SKM-1 (cell line): Measurements from ENCODE around the gene MRPS9.
A peak's percentile ranks its signal among the peaks of the same experiment; 100 is the strongest.

Experiments
- DNase-seq: peaks from one replicate; lab custom pipeline; 2025; ENCODE audit not compliant: unreplicated experiment; lab: John Stamatoyannopoulos, UW

MRPS9 gene

GRCh38 chr2:105037572-105038382 is at the start of gene MRPS9:
MRPS9 (plus strand) TSS chr2:105038069; CDS start chr2:105038093, 24 bp downstream.
- DNase-seq: peak; percentile 94

GRCh38 chr2:105005181-105005951 is 32.5 kb upstream of the MRPS9 start:
- DNase-seq: no peak

- no peak for DNase-seq
Observed at GRCh38 chr2:105007367-105007766, 30.5 kb upstream of the MRPS9 start.

- no peak for DNase-seq
Observed at GRCh38 chr2:105032476-105032875, 5.4 kb upstream of the MRPS9 start.

- no peak for DNase-seq
Observed at GRCh38 chr2:105034170-105034569, 3.7 kb upstream of the MRPS9 start.

GRCh38 chr2:105038383-105039061 is 653 bp downstream of the MRPS9 start:
- DNase-seq: no peak

- no peak for DNase-seq
Observed at GRCh38 chr2:105039559-105039958, 1.7 kb downstream of the MRPS9 start.

GRCh38 chr2:105042189-105042588 is 4.3 kb downstream of the MRPS9 start:
- no peak for DNase-seq

GRCh38 chr2:105052773-105053172 is 14.9 kb downstream of the MRPS9 start:
- no peak for DNase-seq

GRCh38 chr2:105055613-105056012 is 17.7 kb downstream of the MRPS9 start:
- DNase-seq: no peak

- DNase-seq: no peak
Observed at GRCh38 chr2:105056245-105056644, 18.4 kb downstream of the MRPS9 start.

- no peak for DNase-seq
Observed at GRCh38 chr2:105057005-105057404, 19.1 kb downstream of the MRPS9 start.

- DNase-seq: no peak
Observed at GRCh38 chr2:105061560-105061959, 23.7 kb downstream of the MRPS9 start.

- DNase-seq: no peak
Observed at GRCh38 chr2:105062158-105062557, 24.3 kb downstream of the MRPS9 start.

GRCh38 chr2:105068387-105068786 is 30.5 kb downstream of the MRPS9 start:
- DNase-seq: no peak

- no peak for DNase-seq
Observed at GRCh38 chr2:105068875-105069274, 31.0 kb downstream of the MRPS9 start.

GRCh38 chr2:105070010-105070865 is 32.4 kb downstream of the MRPS9 start:
- no peak for DNase-seq

- no peak for DNase-seq
Observed at GRCh38 chr2:105071379-105071778, 33.5 kb downstream of the MRPS9 start.

- no peak for DNase-seq
Observed at GRCh38 chr2:105072039-105072438, 34.2 kb downstream of the MRPS9 start.

GRCh38 chr2:105073591-105073990 is 35.7 kb downstream of the MRPS9 start:
- DNase-seq: no peak

GRCh38 chr2:105076121-105076520 is 38.3 kb downstream of the MRPS9 start:
- DNase-seq: no peak
